Iris pigment epithelial cell (primary cell): ENCODE data around the gene EBF3.

Experiments used
- DNase-seq: peaks from one replicate; pipeline ENCODE4 v3.0.0-alpha.2; 2011; ENCODE audit warnings: low read depth

EBF3 gene

GRCh38 chr10:129891806-129892205, 72.3 kb downstream of the EBF3 start:
- no peak for DNase-seq

GRCh38 chr10:129890170-129890569, 73.9 kb downstream of the EBF3 start:
- no peak for DNase-seq

GRCh38 chr10:129888784-129889616, 75.1 kb downstream of the EBF3 start:
- peak; percentile 3 for DNase-seq

GRCh38 chr10:129887986-129888783, 75.9 kb downstream of the EBF3 start:
- DNase-seq = no peak

- no peak for DNase-seq
Measured at GRCh38 chr10:129887381-129887905, 76.6 kb downstream of the EBF3 start.

GRCh38 chr10:129886263-129886662, 77.8 kb downstream of the EBF3 start:
- no peak for DNase-seq

GRCh38 chr10:129885526-129885925, 78.5 kb downstream of the EBF3 start:
- DNase-seq = no peak

- DNase-seq = no peak
Measured at GRCh38 chr10:129884398-129885078, 79.5 kb downstream of the EBF3 start.

GRCh38 chr10:129883626-129884397, 80.3 kb downstream of the EBF3 start:
- DNase-seq = no peak

GRCh38 chr10:129883029-129883428, 81.0 kb downstream of the EBF3 start:
- DNase-seq = no peak

- DNase-seq = no peak
Measured at GRCh38 chr10:129882291-129883010, 81.6 kb downstream of the EBF3 start.

GRCh38 chr10:129881641-129882040, 82.4 kb downstream of the EBF3 start:
- no peak for DNase-seq

GRCh38 chr10:129880191-129880870, 83.7 kb downstream of the EBF3 start:
- no peak for DNase-seq

- no peak for DNase-seq
Measured at GRCh38 chr10:129879655-129880054, 84.4 kb downstream of the EBF3 start.

GRCh38 chr10:129878835-129879234, 85.2 kb downstream of the EBF3 start:
- DNase-seq = no peak

GRCh38 chr10:129877773-129878371, 86.2 kb downstream of the EBF3 start:
- DNase-seq = no peak

- no peak for DNase-seq
Measured at GRCh38 chr10:129876838-129877237, 87.2 kb downstream of the EBF3 start.

- no peak for DNase-seq
Measured at GRCh38 chr10:129875993-129876726, 87.9 kb downstream of the EBF3 start.

- no peak for DNase-seq
Measured at GRCh38 chr10:129873351-129873750, 90.7 kb downstream of the EBF3 start.
